RWPE2 (cell line): ENCODE results near the gene GPR162.

Experiments used
- ATAC-seq: fragments of 200-7000 bp; cut with Tn5 transposase; 3 replicates; pipeline ENCODE4 v1.9.1; 2021; ENCODE audit warnings: low read depth
- DNase-seq: peaks from one replicate; pipeline ENCODE4 v3.0.0-alpha.2; 2020; ENCODE audit warnings: low spot score
- H3K27ac ChIP-seq: fragments of 450-650 bp; 2 replicates; pipeline ENCODE4 v1.5.1; 2017; ENCODE audit warnings: mild to moderate bottlenecking; ENCODE audit not compliant: poor library complexity, severe bottlenecking
- H3K27me3 ChIP-seq: fragments of 250-450 bp; sonication (Bioruptor Pico); 2 replicates; pipeline ENCODE4 v1.5.1; 2021; ENCODE audit warnings: mild to moderate bottlenecking, moderate library complexity; ENCODE audit not compliant: insufficient read depth, poor library complexity, severe bottlenecking
- H3K36me3 ChIP-seq: fragments of 250-450 bp; sonication (Bioruptor Pico); 2 replicates; pipeline ENCODE4 v1.5.1; 2020; ENCODE audit warnings: low read depth, mild to moderate bottlenecking, moderate library complexity
- H3K4me1 ChIP-seq: fragments of 250-450 bp; sonication (Bioruptor Pico); 2 replicates; pipeline ENCODE4 v1.5.1; 2021; ENCODE audit warnings: mild to moderate bottlenecking, moderate library complexity; ENCODE audit not compliant: insufficient read depth, poor library complexity, severe bottlenecking
- H3K4me3 ChIP-seq: fragments of 250-450 bp; sonication (Bioruptor Pico); 2 replicates; pipeline ENCODE4 v1.5.1; 2021; ENCODE audit warnings: mild to moderate bottlenecking, moderate library complexity; ENCODE audit not compliant: severe bottlenecking
- H3K9me3 ChIP-seq: fragments of 250-450 bp; sonication (Bioruptor Pico); 2 replicates; pipeline ENCODE4 v1.5.1; 2021; ENCODE audit warnings: mild to moderate bottlenecking, moderate library complexity; ENCODE audit not compliant: severe bottlenecking
- CTCF ChIP-seq: fragments of 450-650 bp; IDR thresholded peaks from one replicate; pipeline ENCODE4 v1.5.1; 2017; ENCODE audit warnings: mild to moderate bottlenecking, moderate library complexity; ENCODE audit not compliant: poor library complexity, severe bottlenecking

The GPR162 gene

GRCh38 chr12:6845395-6845794, 23.8 kb downstream of the GPR162 start:
- Histone ChIP-seq H3K36me3 (peaks cover 30% of the 10 kb centered on the region), H3K4me1 (no peaks in the 10 kb centered on the region), H3K27ac (no peak overlapping the region), H3K4me3 (no peak overlapping the region), H3K27me3 (no peaks in the 10 kb centered on the region), H3K9me3 (no peaks in the 10 kb centered on the region)
- DNase-seq, result no peak
- no peak for TF ChIP-seq CTCF
- ATAC-seq, result no peak

- H3K9me3 ChIP-seq, result no peaks in the 10 kb centered on the region
- no peak for ATAC-seq
- no peaks in the 10 kb centered on the region for H3K4me1 ChIP-seq
- no peaks in the 10 kb centered on the region for H3K27me3 ChIP-seq
- TF ChIP-seq CTCF, result no peak
- peaks cover 30% of the 10 kb centered on the region for H3K36me3 ChIP-seq
- DNase-seq, result no peak
- no peak overlapping the region for H3K4me3 ChIP-seq
- no peak overlapping the region for H3K27ac ChIP-seq
Observed at GRCh38 chr12:6846316-6846869, 24.8 kb downstream of the GPR162 start.

- Histone ChIP-seq H3K4me1 (no peaks in the 10 kb centered on the region), H3K9me3 (no peaks in the 10 kb centered on the region), H3K36me3 (peaks cover 30% of the 10 kb centered on the region), H3K27ac (no peak overlapping the region), H3K4me3 (no peak overlapping the region), H3K27me3 (no peaks in the 10 kb centered on the region)
- TF ChIP-seq CTCF, result no peak
- no peak for DNase-seq
- no peak for ATAC-seq
Observed at GRCh38 chr12:6847676-6848075, 26.1 kb downstream of the GPR162 start.

GRCh38 chr12:6849427-6849826, 27.8 kb downstream of the GPR162 start:
- no peak for TF ChIP-seq CTCF
- H3K27ac ChIP-seq, result no peak overlapping the region
- DNase-seq (no peak), ATAC-seq (no peak)
- H3K9me3 ChIP-seq, result no peaks in the 10 kb centered on the region
- peaks cover 37% of the 10 kb centered on the region for H3K36me3 ChIP-seq
- no peaks in the 10 kb centered on the region for H3K27me3 ChIP-seq
- H3K4me3 ChIP-seq, result no peak overlapping the region
- no peaks in the 10 kb centered on the region for H3K4me1 ChIP-seq

DNA sequence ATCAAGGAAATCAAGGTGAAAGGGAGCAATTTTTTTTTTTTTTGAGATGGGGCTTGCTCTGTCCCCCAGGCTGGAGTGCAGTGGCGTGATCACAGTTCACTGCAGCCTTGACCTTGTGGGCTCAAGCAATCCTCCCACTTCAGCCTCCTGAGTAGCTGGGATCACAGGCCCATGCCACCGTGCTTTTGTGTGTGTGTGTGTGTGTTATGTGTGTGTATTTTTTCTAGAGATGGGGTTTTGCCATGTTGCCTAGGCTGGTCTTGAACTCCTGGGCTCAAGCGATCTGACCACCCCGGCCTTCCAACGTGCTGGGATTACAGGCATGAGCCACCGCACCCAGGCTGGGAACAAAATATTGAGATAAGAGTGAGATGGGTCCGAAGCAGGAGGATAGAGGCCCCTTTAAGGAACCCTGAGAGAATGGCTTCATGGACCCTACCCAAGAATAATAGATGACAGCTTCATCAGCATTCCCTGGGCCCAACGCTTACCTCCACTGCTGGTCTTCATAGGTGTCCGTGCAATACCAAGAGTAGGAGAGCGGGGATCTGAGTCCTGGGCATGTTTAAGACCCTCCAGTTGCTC, 28.4 kb downstream of the GPR162 start:
- Histone ChIP-seq H3K4me3 (peak overlapping the region; percentile 78), H3K4me1 (no peaks in the 10 kb centered on the region), H3K9me3 (no peaks in the 10 kb centered on the region), H3K36me3 (peaks cover 31% of the 10 kb centered on the region), H3K27me3 (no peaks in the 10 kb centered on the region), H3K27ac (peak overlapping the region; percentile 63)
- ATAC-seq, result no peak
- DNase-seq, result no peak
- TF ChIP-seq CTCF, result no peak
